Naive B cell (primary cell): Measurements from ENCODE around the gene AGBL1. TPM values are rescaled to one million over a fixed set of nuclear protein-coding genes. Genes with fewer than 3 reads are reported as not detected.
"Not testable (repeated sequence)": the region's sequence is repeated elsewhere in the genome, so short reads cannot be mapped to it uniquely, and the experiment has no call there.

Experiments used
- ATAC-seq, 2 donors: fragments of 150-1000 bp; cut with Tn5 transposase; 2 replicates each; pipeline ENCODE4 v1.10.0; 2021; ENCODE audit warnings: low read depth in 2 of 2, mild to moderate bottlenecking in 2 of 2, moderate library complexity in 2 of 2
- DNase-seq: peaks from one replicate; pipeline ENCODE4 v3.0.0; 2022
- H3K27ac Mint-ChIP-seq, 6 donors: one replicate each; pipeline ENCODE4 v1.8.0; 2020 to 2022; ENCODE audit warnings: mild to moderate bottlenecking in 6 of 6, mixed read lengths in 6 of 6, moderate library complexity in 5 of 6, inconsistent platforms in 2 of 6
- H3K27me3 Mint-ChIP-seq, 3 donors: one replicate each; pipeline ENCODE4 v1.8.0; 2021 to 2022; ENCODE audit warnings: mixed read lengths in 3 of 3, mild to moderate bottlenecking in 1 of 3
- H3K36me3 Mint-ChIP-seq, 2 donors: one replicate each; pipeline ENCODE4 v1.8.0; 2020 to 2022; ENCODE audit warnings: mixed read lengths in 2 of 2, inconsistent platforms in 1 of 2, mild to moderate bottlenecking in 1 of 2
- H3K4me1 Mint-ChIP-seq, 3 donors: one replicate each; pipeline ENCODE4 v1.8.0; 2020 to 2022; ENCODE audit warnings: mixed read lengths in 3 of 3, inconsistent platforms in 1 of 3, mild to moderate bottlenecking in 1 of 3, moderate library complexity in 1 of 3
- H3K4me3 Mint-ChIP-seq, 8 donors: one replicate each; pipeline ENCODE4 v1.8.0; 2020 to 2022; ENCODE audit warnings: mild to moderate bottlenecking in 8 of 8, mixed read lengths in 8 of 8, moderate library complexity in 8 of 8, inconsistent platforms in 2 of 8
- H3K9me3 Mint-ChIP-seq, 7 donors: one replicate each; pipeline ENCODE4 v1.8.0; 2020 to 2022; ENCODE audit warnings: mixed read lengths in 7 of 7, mild to moderate bottlenecking in 5 of 7, inconsistent platforms in 2 of 7, moderate library complexity in 1 of 7
- polyA plus RNA-seq, 6 donors: library from polyadenylated mRNA; unstranded; fragments of 300-500 nt; fragmentation: Illumina TruSeq; gene quantifications; one replicate each; pipeline ENCODE4 v1.2.3, GENCODE V29; 2021; ENCODE audit warnings: low read depth in 6 of 6

Gene AGBL1
- polyA plus RNA-seq, 6 donors from 2014 or later, result not detected

GRCh38 chr15:86445579-86446252 is 366.0 kb downstream of the AGBL1 start:
- Mint-ChIP-seq H3K4me1 (no peaks in the 10 kb centered on the region), H3K4me3 (no peak overlapping the region), H3K9me3 (peaks cover 0 to 12% (median 0%) of the 10 kb centered on the region in 7 donors), H3K27ac (no peak overlapping the region), H3K27me3 (no peaks in the 10 kb centered on the region), H3K36me3 (no peaks in the 10 kb centered on the region)
- DNase-seq (no peak), ATAC-seq (no peak)

GRCh38 chr15:86446253-86446640 is 366.6 kb downstream of the AGBL1 start:
- Mint-ChIP-seq H3K27me3 (no peaks in the 10 kb centered on the region), H3K4me3 (no peak overlapping the region), H3K36me3 (no peaks in the 10 kb centered on the region), H3K9me3 (peaks cover 0 to 12% (median 0%) of the 10 kb centered on the region in 7 donors), H3K27ac (no peak overlapping the region), H3K4me1 (no peaks in the 10 kb centered on the region)
- DNase-seq (no peak), ATAC-seq (no peak)

GRCh38 chr15:86465470-86466039 is 385.9 kb downstream of the AGBL1 start:
- not testable (repeated sequence) for ATAC-seq, H3K36me3 Mint-ChIP-seq, H3K27ac Mint-ChIP-seq, DNase-seq, H3K4me1 Mint-ChIP-seq, H3K27me3 Mint-ChIP-seq, H3K4me3 Mint-ChIP-seq
- peaks cover 12 to 43% (median 20%) of the 10 kb centered on the region in 7 donors for H3K9me3 Mint-ChIP-seq

- DNase-seq, result no peak
Observed at GRCh38 chr15:86481720-86482119, 402.0 kb downstream of the AGBL1 start.

DNA sequence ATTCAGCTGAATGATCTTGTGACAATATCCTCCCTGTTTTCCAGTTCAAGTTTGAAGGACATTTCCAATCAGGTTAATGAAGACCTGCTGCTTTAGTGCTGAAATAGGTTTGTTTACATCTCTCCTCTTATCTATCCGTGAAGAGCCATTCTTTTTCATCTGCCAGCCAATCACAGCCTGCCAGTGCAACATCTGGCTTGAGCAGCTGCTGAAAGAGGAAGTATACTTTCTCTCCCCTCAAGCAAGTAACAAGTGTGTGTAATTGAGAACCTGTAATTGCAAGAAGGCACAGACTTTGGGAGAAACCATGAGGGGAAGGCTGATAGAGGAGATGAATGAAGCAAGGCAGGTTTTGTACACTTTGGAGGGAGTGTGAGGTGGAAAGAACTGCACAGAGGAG is 404.3 kb downstream of the AGBL1 start:
- Mint-ChIP-seq H3K27ac (no peak overlapping the region), H3K4me1 (no peaks in the 10 kb centered on the region), H3K4me3 (no peak overlapping the region), H3K36me3 (no peaks in the 10 kb centered on the region), H3K27me3 (no peaks in the 10 kb centered on the region), H3K9me3 (peaks cover 0 to 9% (median 3%) of the 10 kb centered on the region in 7 donors)
- ATAC-seq (no peak), DNase-seq (no peak)

More at GRCh38 chr15:86481720-86482119, 402.0 kb downstream of the AGBL1 start:
- no peak overlapping the region for H3K27ac Mint-ChIP-seq
- H3K4me1 Mint-ChIP-seq, result no peaks in the 10 kb centered on the region
- ATAC-seq, result no peak
- no peaks in the 10 kb centered on the region for H3K27me3 Mint-ChIP-seq
- H3K9me3 Mint-ChIP-seq, result peaks cover 0 to 9% (median 4%) of the 10 kb centered on the region in 7 donors
- no peaks in the 10 kb centered on the region for H3K36me3 Mint-ChIP-seq
- H3K4me3 Mint-ChIP-seq, result no peak overlapping the region

GRCh38 chr15:86488046-86488445 is 408.4 kb downstream of the AGBL1 start:
- ATAC-seq, result no peak
- Mint-ChIP-seq H3K9me3 (peaks cover 0 to 18% (median 3%) of the 10 kb centered on the region in 7 donors), H3K36me3 (no peaks in the 10 kb centered on the region), H3K27ac (no peak overlapping the region), H3K4me3 (no peak overlapping the region), H3K27me3 (no peaks in the 10 kb centered on the region), H3K4me1 (no peaks in the 10 kb centered on the region)
- DNase-seq, result no peak

DNA sequence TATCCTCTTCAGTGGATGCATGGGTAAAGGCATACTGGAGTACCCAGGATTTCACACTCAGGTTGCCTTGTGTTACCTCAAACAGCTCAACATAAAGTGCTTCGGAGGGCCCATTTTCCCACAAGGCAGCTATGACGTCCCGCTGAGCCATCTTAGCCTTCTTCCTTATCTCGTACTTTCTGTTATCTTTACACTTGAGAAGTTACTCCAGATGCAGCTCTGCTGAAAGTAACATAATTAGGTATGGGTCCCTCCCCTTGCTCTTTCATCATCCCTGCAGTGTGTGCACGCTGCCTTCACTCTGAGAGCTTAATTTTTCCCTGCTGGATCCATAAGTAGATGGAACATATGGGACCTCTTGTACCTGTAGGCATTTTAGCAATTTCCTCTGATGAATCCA is 410.3 kb downstream of the AGBL1 start:
- Mint-ChIP-seq H3K27me3 (no peaks in the 10 kb centered on the region), H3K27ac (no peak overlapping the region), H3K4me3 (no peak overlapping the region), H3K36me3 (no peaks in the 10 kb centered on the region), H3K4me1 (no peaks in the 10 kb centered on the region), H3K9me3 (peaks cover 0 to 20% (median 4%) of the 10 kb centered on the region in 7 donors)
- DNase-seq, result no peak
- no peak for ATAC-seq

DNA sequence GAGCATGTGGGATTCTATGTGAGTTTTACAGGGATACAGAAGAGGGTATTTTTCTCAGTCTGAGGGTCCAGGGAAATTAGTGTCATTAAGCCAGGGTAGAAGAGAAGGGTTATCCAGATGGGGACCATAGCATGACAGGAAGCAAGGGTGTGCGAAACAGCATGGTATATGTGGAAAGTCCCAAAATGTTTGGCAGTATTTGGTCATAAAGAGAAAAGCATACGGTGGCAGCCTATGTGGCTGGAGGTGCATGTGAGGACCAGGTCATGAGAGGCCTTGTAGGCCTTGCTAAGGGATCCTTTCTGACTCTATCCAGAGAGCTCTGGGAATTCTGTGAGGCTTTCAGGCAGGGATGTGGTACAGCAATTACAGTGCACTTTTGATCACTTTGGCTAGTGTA is 411.4 kb downstream of the AGBL1 start:
- no peaks in the 10 kb centered on the region for H3K36me3 Mint-ChIP-seq
- H3K9me3 Mint-ChIP-seq, result peaks cover 0 to 25% (median 4%) of the 10 kb centered on the region in 7 donors
- H3K27ac Mint-ChIP-seq, result no peak overlapping the region
- H3K27me3 Mint-ChIP-seq, result no peaks in the 10 kb centered on the region
- DNase-seq, result no peak
- no peak overlapping the region for H3K4me3 Mint-ChIP-seq
- H3K4me1 Mint-ChIP-seq, result no peaks in the 10 kb centered on the region
- no peak for ATAC-seq

DNA sequence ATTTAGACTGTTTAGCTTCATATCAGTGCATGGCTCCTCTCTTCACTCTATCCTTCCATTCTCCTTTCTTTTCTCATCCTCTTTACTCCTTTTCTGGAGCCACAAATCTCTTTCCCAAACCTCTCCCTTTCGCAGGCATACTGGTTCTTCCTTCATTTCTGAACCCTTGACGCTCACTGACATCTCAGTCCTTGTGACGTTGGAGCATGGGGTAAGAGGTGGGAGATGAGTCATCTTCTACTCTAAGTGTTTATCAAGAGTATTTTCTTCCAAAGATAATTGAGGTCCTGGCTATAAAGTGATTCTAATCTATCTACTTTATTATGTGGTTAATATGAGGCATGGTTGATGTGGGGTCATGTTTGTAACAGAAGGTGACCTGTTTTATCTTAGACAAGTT is 414.2 kb downstream of the AGBL1 start:
- Mint-ChIP-seq H3K4me3 (no peak overlapping the region), H3K9me3 (peaks cover 0 to 27% (median 7%) of the 10 kb centered on the region in 7 donors), H3K4me1 (no peaks in the 10 kb centered on the region), H3K27ac (no peak overlapping the region), H3K27me3 (no peaks in the 10 kb centered on the region), H3K36me3 (no peaks in the 10 kb centered on the region)
- no peak for ATAC-seq
- no peak for DNase-seq

DNA sequence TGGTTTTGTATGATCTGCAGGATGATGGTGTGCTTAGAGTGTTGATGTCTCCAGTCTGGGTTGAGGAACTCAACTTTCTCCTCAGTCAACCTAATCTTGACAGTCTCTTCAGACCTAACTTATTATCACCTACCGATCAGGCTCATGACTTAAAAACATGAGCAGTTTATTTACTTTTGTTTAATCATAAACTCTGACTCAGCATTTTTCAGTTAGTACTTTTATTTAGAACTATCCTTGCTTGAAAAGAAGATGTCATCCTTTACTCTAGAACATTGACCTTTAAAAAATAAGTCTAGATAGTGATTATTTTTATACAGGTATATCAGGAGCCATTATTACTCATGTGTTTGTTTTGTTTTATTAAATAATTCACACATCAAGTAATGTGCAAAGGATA is 414.8 kb downstream of the AGBL1 start:
- Mint-ChIP-seq H3K4me3 (no peak overlapping the region), H3K27ac (no peak overlapping the region), H3K4me1 (no peaks in the 10 kb centered on the region), H3K27me3 (no peaks in the 10 kb centered on the region), H3K9me3 (peaks cover 0 to 27% (median 7%) of the 10 kb centered on the region in 7 donors), H3K36me3 (no peaks in the 10 kb centered on the region)
- ATAC-seq (no peak), DNase-seq (no peak)

- Mint-ChIP-seq H3K4me3 (no peak overlapping the region), H3K36me3 (no peaks in the 10 kb centered on the region), H3K27ac (no peak overlapping the region), H3K4me1 (no peaks in the 10 kb centered on the region), H3K9me3 (peaks cover 0 to 15% (median 4%) of the 10 kb centered on the region in 7 donors), H3K27me3 (no peaks in the 10 kb centered on the region)
- ATAC-seq (no peak), DNase-seq (no peak)
Observed at GRCh38 chr15:86502301-86502700, 422.6 kb downstream of the AGBL1 start.

- Mint-ChIP-seq H3K27me3 (no peaks in the 10 kb centered on the region), H3K36me3 (no peaks in the 10 kb centered on the region), H3K4me1 (no peaks in the 10 kb centered on the region), H3K9me3 (peaks cover 0 to 15% (median 4%) of the 10 kb centered on the region in 7 donors), H3K4me3 (no peak overlapping the region), H3K27ac (no peak overlapping the region)
- DNase-seq (no peak), ATAC-seq (no peak)
Observed at GRCh38 chr15:86505951-86506350, 426.3 kb downstream of the AGBL1 start.

GRCh38 chr15:86506401-86506800 is 426.7 kb downstream of the AGBL1 start:
- Mint-ChIP-seq H3K4me1 (no peaks in the 10 kb centered on the region), H3K36me3 (no peaks in the 10 kb centered on the region), H3K4me3 (no peak overlapping the region), H3K9me3 (peaks cover 0 to 15% (median 4%) of the 10 kb centered on the region in 7 donors), H3K27me3 (no peaks in the 10 kb centered on the region), H3K27ac (no peak overlapping the region)
- DNase-seq (no peak), ATAC-seq (no peak)

GRCh38 chr15:86515625-86516024 is 436.0 kb downstream of the AGBL1 start:
- ATAC-seq (no peak), DNase-seq (no peak)
- Mint-ChIP-seq H3K4me1 (no peaks in the 10 kb centered on the region), H3K27ac (no peak overlapping the region), H3K27me3 (no peaks in the 10 kb centered on the region), H3K9me3 (peaks cover 0 to 6% (median 1%) of the 10 kb centered on the region in 7 donors), H3K36me3 (no peaks in the 10 kb centered on the region), H3K4me3 (no peak overlapping the region)
